Esophagus muscularis mucosa (tissue), 3 donors: Measurements from ENCODE around the gene TMSB10.

ENCODE experiments used
- EP300 ChIP-seq: sonication (generic); formaldehyde crosslinking; IDR thresholded peaks from one replicate; pipeline ENCODE4 v1.6.1; 2017; ENCODE audit warnings: antibody characterized with exemption
- TF ChIP-seq, protein P1 (sequence below), 3 experiments: fragments of 200-600 bp in 2 of 3; fragments of 450-650 bp in 1 of 3; sonication (generic) in 2 of 3; IDR thresholded peaks; one replicate each; pipeline ENCODE4 v1.5.1; 2017 to 2019; ENCODE audit warnings: antibody characterized with exemption in 3 of 3, mild to moderate bottlenecking in 2 of 3, moderate library complexity in 1 of 3

DNA sequence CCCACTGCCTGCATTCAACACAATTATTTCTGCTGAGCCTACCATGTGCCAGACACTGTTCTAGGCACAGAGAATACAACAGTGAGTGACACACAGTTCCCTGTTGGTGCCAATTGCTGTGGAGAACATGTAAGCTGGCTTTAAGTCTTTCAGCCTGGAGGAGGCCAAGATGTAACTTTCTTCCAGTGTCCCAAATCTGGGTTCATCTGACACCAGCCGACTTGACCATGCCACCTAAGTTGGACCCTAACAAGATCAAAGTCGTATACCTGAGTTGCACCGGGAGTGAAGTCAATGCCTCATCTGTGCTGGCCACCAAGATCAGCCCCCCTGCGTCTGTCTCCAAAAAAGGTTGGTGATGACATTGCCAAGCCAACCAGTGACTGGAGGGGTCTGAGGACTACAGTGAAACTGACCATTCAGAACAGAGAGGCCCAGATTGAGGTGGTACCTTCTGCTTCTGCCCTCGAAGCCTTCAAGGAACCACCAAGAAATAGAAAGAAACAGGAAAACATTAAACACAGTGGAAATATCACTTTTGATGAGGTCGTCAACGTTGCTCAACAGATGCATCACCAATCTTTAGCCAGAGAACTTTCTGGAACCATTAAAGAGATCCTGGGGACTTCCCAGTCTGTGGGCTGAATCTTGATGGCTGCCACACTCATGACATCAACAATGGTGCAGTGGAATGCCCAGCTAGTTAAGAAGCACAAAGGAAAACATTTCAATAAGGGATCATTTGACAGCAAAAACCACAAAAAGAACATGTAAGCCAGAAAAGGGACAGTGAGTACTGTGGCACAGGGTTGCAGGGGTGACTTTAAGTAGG is 30.9 kb upstream of the TMSB10 start:
- TF ChIP-seq EP300, result no peak
- TF ChIP-seq, protein P1, sequence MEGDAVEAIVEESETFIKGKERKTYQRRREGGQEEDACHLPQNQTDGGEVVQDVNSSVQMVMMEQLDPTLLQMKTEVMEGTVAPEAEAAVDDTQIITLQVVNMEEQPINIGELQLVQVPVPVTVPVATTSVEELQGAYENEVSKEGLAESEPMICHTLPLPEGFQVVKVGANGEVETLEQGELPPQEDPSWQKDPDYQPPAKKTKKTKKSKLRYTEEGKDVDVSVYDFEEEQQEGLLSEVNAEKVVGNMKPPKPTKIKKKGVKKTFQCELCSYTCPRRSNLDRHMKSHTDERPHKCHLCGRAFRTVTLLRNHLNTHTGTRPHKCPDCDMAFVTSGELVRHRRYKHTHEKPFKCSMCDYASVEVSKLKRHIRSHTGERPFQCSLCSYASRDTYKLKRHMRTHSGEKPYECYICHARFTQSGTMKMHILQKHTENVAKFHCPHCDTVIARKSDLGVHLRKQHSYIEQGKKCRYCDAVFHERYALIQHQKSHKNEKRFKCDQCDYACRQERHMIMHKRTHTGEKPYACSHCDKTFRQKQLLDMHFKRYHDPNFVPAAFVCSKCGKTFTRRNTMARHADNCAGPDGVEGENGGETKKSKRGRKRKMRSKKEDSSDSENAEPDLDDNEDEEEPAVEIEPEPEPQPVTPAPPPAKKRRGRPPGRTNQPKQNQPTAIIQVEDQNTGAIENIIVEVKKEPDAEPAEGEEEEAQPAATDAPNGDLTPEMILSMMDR (IDR thresholded peaks at IDR 0.05), result no peak
